ENCODE data around the gene CEP78.

The CEP78 gene

GRCh38 chr9:78289474-78289873 lies 53.6 kb downstream of the CEP78 start:
- DNase-seq: no peak

- no peak for DNase-seq
Measured at GRCh38 chr9:78291240-78291925, 55.5 kb downstream of the CEP78 start.

GRCh38 chr9:78292026-78292425 lies 56.2 kb downstream of the CEP78 start:
- no peak for DNase-seq

GRCh38 chr9:78292716-78293497 lies 57.0 kb downstream of the CEP78 start:
- no peak for DNase-seq

GRCh38 chr9:78294290-78295176 lies 58.7 kb downstream of the CEP78 start:
- no peak for DNase-seq

- no peak for DNase-seq
Measured at GRCh38 chr9:78295177-78295575, 59.3 kb downstream of the CEP78 start.

- peak; percentile 43 for DNase-seq
Measured at GRCh38 chr9:78295731-78296130, 59.9 kb downstream of the CEP78 start.

- DNase-seq: peak; percentile 84
Measured at GRCh38 chr9:78296201-78296892, 60.5 kb downstream of the CEP78 start.

- DNase-seq: peak; percentile 93
Measured at GRCh38 chr9:78296893-78297671, 61.2 kb downstream of the CEP78 start, which contains the start of gene PSAT1. Gene PSAT1 (plus strand): TSS chr9:78297125. CDS start chr9:78297211, 86 bp downstream.

GRCh38 chr9:78297672-78297961 lies 61.7 kb downstream of the CEP78 start:
- DNase-seq: no peak

- no peak for DNase-seq
Measured at GRCh38 chr9:78298046-78298765, 62.3 kb downstream of the CEP78 start.

- DNase-seq: no peak
Measured at GRCh38 chr9:78300209-78300608, 64.3 kb downstream of the CEP78 start.

- DNase-seq: no peak
Measured at GRCh38 chr9:78301466-78301865, 65.6 kb downstream of the CEP78 start.

- no peak for DNase-seq
Measured at GRCh38 chr9:78303377-78304062, 67.6 kb downstream of the CEP78 start.

- no peak for DNase-seq
Measured at GRCh38 chr9:78304357-78304756, 68.5 kb downstream of the CEP78 start.

- no peak for DNase-seq
Measured at GRCh38 chr9:78306222-78307076, 70.6 kb downstream of the CEP78 start.

- DNase-seq: no peak
Measured at GRCh38 chr9:78307360-78307759, 71.5 kb downstream of the CEP78 start.

GRCh38 chr9:78309066-78309465 lies 73.2 kb downstream of the CEP78 start:
- no peak for DNase-seq

- DNase-seq: no peak
Measured at GRCh38 chr9:78311075-78311474, 75.2 kb downstream of the CEP78 start.

Measured in left hindlimb (tissue), 1 donor.